ENCODE results near the gene SMPDL3B.
A peak's percentile ranks its signal among the peaks of the same experiment; 100 is the strongest.

Gene SMPDL3B

GRCh38 chr1:27940297-27940696 lies 5.5 kb downstream of the SMPDL3B start:
- TF ChIP-seq CTCF (IDR thresholded peaks at IDR 0.05; ENCODE audit: extremely low read depth, missing control alignments): peak; percentile 29
- DNase-seq (ENCODE audit: low spot score): peak; percentile 65

- no peak for DNase-seq (ENCODE audit: low spot score)
- no peak for TF ChIP-seq CTCF (IDR thresholded peaks at IDR 0.05; ENCODE audit: extremely low read depth, missing control alignments)
Observed at GRCh38 chr1:27940870-27941560, 6.2 kb downstream of the SMPDL3B start.

- TF ChIP-seq CTCF (IDR thresholded peaks at IDR 0.05; ENCODE audit: extremely low read depth, missing control alignments): no peak
- no peak for DNase-seq (ENCODE audit: low spot score)
Observed at GRCh38 chr1:27941671-27942540, 7.1 kb downstream of the SMPDL3B start.

GRCh38 chr1:27945020-27945419 lies 10.2 kb downstream of the SMPDL3B start:
- no peak for DNase-seq (ENCODE audit: low spot score)
- no peak for TF ChIP-seq CTCF (IDR thresholded peaks at IDR 0.05; ENCODE audit: extremely low read depth, missing control alignments)

- TF ChIP-seq CTCF (IDR thresholded peaks at IDR 0.05; ENCODE audit: extremely low read depth, missing control alignments): no peak
- no peak for DNase-seq (ENCODE audit: low spot score)
Observed at GRCh38 chr1:27949027-27949426, 14.2 kb downstream of the SMPDL3B start.

- no peak for DNase-seq (ENCODE audit: low spot score)
- no peak for TF ChIP-seq CTCF (IDR thresholded peaks at IDR 0.05; ENCODE audit: extremely low read depth, missing control alignments)
Observed at GRCh38 chr1:27951396-27951795, 16.6 kb downstream of the SMPDL3B start.

GRCh38 chr1:27952147-27952546 lies 17.3 kb downstream of the SMPDL3B start:
- DNase-seq (ENCODE audit: low spot score): no peak
- TF ChIP-seq CTCF (IDR thresholded peaks at IDR 0.05; ENCODE audit: extremely low read depth, missing control alignments): no peak

All from GM20000 (cell line).